ENCODE measurements around the gene SUSD4. TPM values are rescaled to one million over a fixed set of nuclear protein-coding genes. Genes with fewer than 3 reads are reported as not detected.
"Not testable (repeated sequence)": the region's sequence is repeated elsewhere in the genome, so short reads cannot be mapped to it uniquely, and the experiment has no call there.

Gene SUSD4
- total RNA-seq, 1 donor from 2014 or later: 11.2 TPM

GRCh38 chr1:223289621-223290020 is 74.4 kb downstream of the SUSD4 start:
- DNase-seq: no peak

GRCh38 chr1:223288826-223289225 is 75.2 kb downstream of the SUSD4 start:
- no peak for DNase-seq

GRCh38 chr1:223285452-223285851 is 78.5 kb downstream of the SUSD4 start:
- no peak for DNase-seq

- DNase-seq: not testable (repeated sequence)
Measured at GRCh38 chr1:223283697-223284096, 80.3 kb downstream of the SUSD4 start.

- not testable (repeated sequence) for DNase-seq
Measured at GRCh38 chr1:223278311-223278710, 85.7 kb downstream of the SUSD4 start.

GRCh38 chr1:223276029-223276428 is 87.9 kb downstream of the SUSD4 start:
- DNase-seq: no peak

GRCh38 chr1:223273511-223273910 is 90.5 kb downstream of the SUSD4 start:
- DNase-seq: no peak

GRCh38 chr1:223271085-223271781 is 92.7 kb downstream of the SUSD4 start:
- DNase-seq: no peak

GRCh38 chr1:223270155-223270554 is 93.8 kb downstream of the SUSD4 start:
- no peak for DNase-seq

- no peak for DNase-seq
Measured at GRCh38 chr1:223269006-223269405, 95.0 kb downstream of the SUSD4 start.

GRCh38 chr1:223266632-223267172 is 97.3 kb downstream of the SUSD4 start:
- DNase-seq: no peak

GRCh38 chr1:223264983-223265908 is 98.7 kb downstream of the SUSD4 start:
- DNase-seq: no peak

GRCh38 chr1:223264529-223264928 is 99.4 kb downstream of the SUSD4 start:
- no peak for DNase-seq

GRCh38 chr1:223261914-223262313 is 102.1 kb downstream of the SUSD4 start:
- no peak for DNase-seq

- DNase-seq: no peak
Measured at GRCh38 chr1:223260712-223261111, 103.3 kb downstream of the SUSD4 start.

- DNase-seq: no peak
Measured at GRCh38 chr1:223259462-223259861, 104.5 kb downstream of the SUSD4 start.

- DNase-seq: no peak
Measured at GRCh38 chr1:223258751-223259198, 105.2 kb downstream of the SUSD4 start.

GRCh38 chr1:223257856-223258550 is 106.0 kb downstream of the SUSD4 start:
- no peak for DNase-seq

GRCh38 chr1:223256034-223256433 is 107.9 kb downstream of the SUSD4 start:
- no peak for DNase-seq

- no peak for DNase-seq
Measured at GRCh38 chr1:223253916-223254315, 110.1 kb downstream of the SUSD4 start.

- not testable (repeated sequence) for DNase-seq
Measured at GRCh38 chr1:223251387-223251786, 112.6 kb downstream of the SUSD4 start.

GRCh38 chr1:223250632-223251015 is 113.4 kb downstream of the SUSD4 start:
- DNase-seq: no peak
